A549 treated with Hydrocortisone at 1 μM for 4 hours (cell line): ENCODE results near the gene EIF4E3. TPM values are rescaled to one million over a fixed set of nuclear protein-coding genes. Genes with fewer than 3 reads are reported as not detected.

Experiments
- total RNA-seq: library from RNA; stranded (reverse); fragments of 200-300 nt; extraction: Qiagen RNA extraction; gene quantifications from 5 replicates; pipeline ENCODE4 v1.2.3, GENCODE V29; 2022

The EIF4E3 gene
- total RNA-seq = 3.1 to 4.4 TPM (median 4.0 TPM) in 5 replicates

DNA sequence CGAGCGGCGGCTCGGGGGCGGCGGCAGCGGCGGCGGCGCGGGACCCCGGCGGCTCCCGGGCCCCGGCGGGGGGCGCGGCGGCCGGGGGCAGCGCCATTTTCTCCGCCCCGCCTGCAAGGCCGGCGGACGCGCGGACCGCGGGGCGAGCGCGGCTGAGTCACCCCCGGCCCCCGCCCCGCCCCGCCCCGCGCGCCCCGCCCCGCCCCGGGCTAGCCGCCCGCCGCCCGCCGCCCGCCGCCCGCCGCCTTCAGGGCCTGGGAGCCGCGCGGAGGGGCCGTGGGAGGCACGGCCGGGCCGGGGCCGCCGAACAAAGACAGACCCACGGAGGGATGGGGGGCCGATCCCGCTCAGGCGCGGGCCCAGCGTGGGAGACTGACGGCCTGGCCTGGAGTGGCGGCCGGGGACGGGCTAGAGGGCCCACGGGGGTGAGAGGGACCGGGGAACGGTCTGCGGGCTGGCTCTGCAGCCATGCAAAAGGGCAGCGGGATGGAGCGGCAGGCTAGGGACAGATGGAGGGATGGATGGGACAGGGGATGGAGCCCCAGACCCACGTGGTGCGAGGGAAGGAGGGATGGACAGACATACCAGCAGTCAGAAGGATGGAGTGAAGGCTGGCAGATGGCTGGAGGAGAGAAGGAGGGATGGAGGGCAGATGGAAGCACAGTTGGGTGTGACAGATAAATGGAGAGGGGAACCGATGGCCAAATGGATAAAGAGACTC lies at the start of gene EIF4E3:
TSS of gene EIF4E3 (minus strand) at position 132 of the 721 bp plus-strand sequence. CDS start at position 97, 35 bp downstream.

DNA sequence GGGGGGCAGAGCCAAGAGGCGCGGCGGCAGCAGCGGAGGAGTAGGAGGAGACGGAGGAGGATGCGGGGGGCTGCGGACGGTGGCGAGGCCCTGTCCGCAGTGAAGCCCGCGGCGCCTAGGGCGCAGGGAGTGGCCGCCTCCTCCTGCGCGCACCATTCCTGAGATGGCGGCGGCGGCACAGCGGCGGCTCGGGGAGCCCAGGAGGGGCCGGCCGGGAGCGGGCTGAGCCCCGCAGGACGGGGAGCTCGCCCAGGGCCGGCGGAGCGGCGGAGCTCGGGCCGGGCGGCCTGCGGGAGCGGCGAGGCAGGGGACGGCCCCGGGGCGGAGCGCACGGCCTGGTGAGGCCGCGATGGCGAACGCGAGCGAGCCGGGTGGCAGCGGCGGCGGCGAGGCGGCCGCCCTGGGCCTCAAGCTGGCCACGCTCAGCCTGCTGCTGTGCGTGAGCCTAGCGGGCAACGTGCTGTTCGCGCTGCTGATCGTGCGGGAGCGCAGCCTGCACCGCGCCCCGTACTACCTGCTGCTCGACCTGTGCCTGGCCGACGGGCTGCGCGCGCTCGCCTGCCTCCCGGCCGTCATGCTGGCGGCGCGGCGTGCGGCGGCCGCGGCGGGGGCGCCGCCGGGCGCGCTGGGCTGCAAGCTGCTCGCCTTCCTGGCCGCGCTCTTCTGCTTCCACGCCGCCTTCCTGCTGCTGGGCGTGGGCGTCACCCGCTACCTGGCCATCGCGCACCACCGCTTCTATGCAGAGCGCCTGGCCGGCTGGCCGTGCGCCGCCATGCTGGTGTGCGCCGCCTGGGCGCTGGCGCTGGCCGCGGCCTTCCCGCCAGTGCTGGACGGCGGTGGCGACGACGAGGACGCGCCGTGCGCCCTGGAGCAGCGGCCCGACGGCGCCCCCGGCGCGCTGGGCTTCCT lies 28.8 kb upstream of the EIF4E3 start, which contains the start of gene GPR27:
TSS of gene GPR27 (plus strand) at position 155 of the 909 bp plus-strand sequence. CDS start at position 350, 195 bp downstream.

Other genes starting within 250 kb of the EIF4E3 start
- 6.9 to 9.5 TPM (median 9.1 TPM) in 5 replicates for gene FOXP1, start 141.7 kb downstream of the EIF4E3 start, total RNA-seq
- 2.4 to 3.1 TPM (median 3.0 TPM) in 5 replicates for gene GPR27, start 28.5 kb upstream of the EIF4E3 start, total RNA-seq
- not detected in 5 replicates for gene PROK2, start 59.7 kb upstream of the EIF4E3 start, total RNA-seq